ENCODE results near the gene FOCAD.

DNA sequence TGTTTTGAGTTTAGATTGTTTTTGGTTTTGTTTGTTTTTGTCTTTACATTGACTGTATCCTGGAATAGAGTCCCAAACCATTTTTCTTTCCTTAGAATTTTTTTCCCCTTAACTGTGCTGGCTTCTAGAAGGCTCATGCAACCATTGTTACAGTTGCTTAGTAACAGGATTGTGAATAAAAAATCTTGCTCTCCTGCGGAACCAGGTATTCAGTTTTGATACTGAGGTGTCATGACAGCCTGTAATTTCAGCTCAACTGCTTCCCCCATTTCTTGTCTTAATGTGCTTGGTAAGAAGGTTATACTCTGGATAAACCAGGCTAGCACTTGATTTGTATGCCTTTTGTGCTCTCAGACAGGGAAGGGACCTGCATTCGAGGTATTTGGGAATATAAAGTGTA lies 42.1 kb downstream of the FOCAD start:
- TF ChIP-seq POLR2A (IDR thresholded peaks at IDR 0.05; ENCODE audit: low read depth) = no peak
- TF ChIP-seq, protein P1, sequence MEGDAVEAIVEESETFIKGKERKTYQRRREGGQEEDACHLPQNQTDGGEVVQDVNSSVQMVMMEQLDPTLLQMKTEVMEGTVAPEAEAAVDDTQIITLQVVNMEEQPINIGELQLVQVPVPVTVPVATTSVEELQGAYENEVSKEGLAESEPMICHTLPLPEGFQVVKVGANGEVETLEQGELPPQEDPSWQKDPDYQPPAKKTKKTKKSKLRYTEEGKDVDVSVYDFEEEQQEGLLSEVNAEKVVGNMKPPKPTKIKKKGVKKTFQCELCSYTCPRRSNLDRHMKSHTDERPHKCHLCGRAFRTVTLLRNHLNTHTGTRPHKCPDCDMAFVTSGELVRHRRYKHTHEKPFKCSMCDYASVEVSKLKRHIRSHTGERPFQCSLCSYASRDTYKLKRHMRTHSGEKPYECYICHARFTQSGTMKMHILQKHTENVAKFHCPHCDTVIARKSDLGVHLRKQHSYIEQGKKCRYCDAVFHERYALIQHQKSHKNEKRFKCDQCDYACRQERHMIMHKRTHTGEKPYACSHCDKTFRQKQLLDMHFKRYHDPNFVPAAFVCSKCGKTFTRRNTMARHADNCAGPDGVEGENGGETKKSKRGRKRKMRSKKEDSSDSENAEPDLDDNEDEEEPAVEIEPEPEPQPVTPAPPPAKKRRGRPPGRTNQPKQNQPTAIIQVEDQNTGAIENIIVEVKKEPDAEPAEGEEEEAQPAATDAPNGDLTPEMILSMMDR (IDR thresholded peaks at IDR 0.05) = no peak
- TF ChIP-seq POLR2AphosphoS5 (IDR thresholded peaks at IDR 0.05) = no peak

Measured in esophagus muscularis mucosa (tissue), 3 donors.